ENCODE results near the gene PDE11A.

PDE11A gene

DNA sequence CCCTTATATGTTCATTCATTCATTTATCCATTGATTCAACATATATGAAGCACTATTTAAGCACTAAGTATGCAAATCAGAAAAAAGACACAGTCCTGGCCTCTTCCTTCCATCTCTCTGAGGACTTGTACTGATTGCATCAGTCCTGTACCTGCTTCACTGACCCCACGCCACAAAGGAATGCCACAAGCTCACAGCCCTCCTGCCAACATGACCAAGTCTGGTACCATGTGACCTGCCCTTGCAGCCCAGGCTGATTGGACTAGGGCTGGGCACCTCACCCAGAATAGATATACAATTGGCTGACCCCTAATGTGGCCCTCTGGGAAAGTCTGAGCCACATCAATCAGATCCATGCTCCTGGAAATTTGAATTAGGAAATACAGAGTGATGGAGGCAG lies 483.4 kb downstream of the PDE11A start:
- Histone ChIP-seq H3K4me2 (ENCODE audit: low read depth, low read length, poor library complexity, severe bottlenecking) (no peak overlapping the region), H3F3A (ENCODE audit: insufficient read depth) (no peaks in the 10 kb centered on the region), H3K27me3 (ENCODE audit: low read length) (no peaks in the 10 kb centered on the region), H3K9me3 (ENCODE audit: insufficient read depth, low read length) (no peaks in the 10 kb centered on the region), H3K9me2 (replicated peaks; ENCODE audit: insufficient read depth, low read length) (no peaks in the 10 kb centered on the region), H3K36me3 (ENCODE audit: low read length) (no peaks in the 10 kb centered on the region), H3K79me2 (ENCODE audit: insufficient read depth, low read length) (no peaks in the 10 kb centered on the region), H3K9ac (ENCODE audit: low read length) (no peak overlapping the region), H3K4me3 (ENCODE audit: insufficient read depth, low read length, poor library complexity, severe bottlenecking) (no peak overlapping the region), H3K27ac (ENCODE audit: low read depth, low read length) (no peak overlapping the region), H4K20me1 (ENCODE audit: low read depth, low read length) (no peaks in the 10 kb centered on the region), H2AFZ (ENCODE audit: low read depth, low read length, severe bottlenecking) (no peak overlapping the region)
- TF ChIP-seq, protein P1, sequence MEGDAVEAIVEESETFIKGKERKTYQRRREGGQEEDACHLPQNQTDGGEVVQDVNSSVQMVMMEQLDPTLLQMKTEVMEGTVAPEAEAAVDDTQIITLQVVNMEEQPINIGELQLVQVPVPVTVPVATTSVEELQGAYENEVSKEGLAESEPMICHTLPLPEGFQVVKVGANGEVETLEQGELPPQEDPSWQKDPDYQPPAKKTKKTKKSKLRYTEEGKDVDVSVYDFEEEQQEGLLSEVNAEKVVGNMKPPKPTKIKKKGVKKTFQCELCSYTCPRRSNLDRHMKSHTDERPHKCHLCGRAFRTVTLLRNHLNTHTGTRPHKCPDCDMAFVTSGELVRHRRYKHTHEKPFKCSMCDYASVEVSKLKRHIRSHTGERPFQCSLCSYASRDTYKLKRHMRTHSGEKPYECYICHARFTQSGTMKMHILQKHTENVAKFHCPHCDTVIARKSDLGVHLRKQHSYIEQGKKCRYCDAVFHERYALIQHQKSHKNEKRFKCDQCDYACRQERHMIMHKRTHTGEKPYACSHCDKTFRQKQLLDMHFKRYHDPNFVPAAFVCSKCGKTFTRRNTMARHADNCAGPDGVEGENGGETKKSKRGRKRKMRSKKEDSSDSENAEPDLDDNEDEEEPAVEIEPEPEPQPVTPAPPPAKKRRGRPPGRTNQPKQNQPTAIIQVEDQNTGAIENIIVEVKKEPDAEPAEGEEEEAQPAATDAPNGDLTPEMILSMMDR (IDR thresholded peaks at IDR 0.05; ENCODE audit: insufficient read depth, low read length, poor library complexity, severe bottlenecking) = no peak
- no peak for TF ChIP-seq EZH2phosphoT487 (conservative IDR thresholded peaks at IDR 0.05; ENCODE audit: low read length)

DNA sequence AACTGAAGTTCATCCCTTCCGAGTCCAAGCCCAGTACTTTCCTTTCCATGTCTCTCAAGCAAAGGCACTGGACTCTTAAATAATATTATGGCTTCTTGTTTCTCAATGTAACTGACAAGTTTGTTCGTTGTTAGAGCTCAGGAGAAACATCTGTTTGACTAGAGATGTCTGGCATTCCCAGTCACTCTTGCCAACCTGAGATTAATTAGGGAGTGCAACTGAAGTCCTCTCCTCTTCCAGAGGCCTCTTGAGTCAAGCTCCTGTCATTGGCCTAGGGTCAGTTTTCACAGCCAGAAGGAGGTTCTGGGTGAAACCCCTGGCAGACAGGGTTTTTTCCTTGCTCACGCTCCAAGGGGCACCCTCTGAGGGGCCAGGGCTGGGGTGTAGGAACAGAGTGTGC lies 483.9 kb downstream of the PDE11A start:
- Histone ChIP-seq H3K27ac (ENCODE audit: low read depth, low read length) (no peak overlapping the region), H3K9me2 (replicated peaks; ENCODE audit: insufficient read depth, low read length) (no peaks in the 10 kb centered on the region), H2AFZ (ENCODE audit: low read depth, low read length, severe bottlenecking) (no peak overlapping the region), H3F3A (ENCODE audit: insufficient read depth) (no peaks in the 10 kb centered on the region), H3K4me2 (ENCODE audit: low read depth, low read length, poor library complexity, severe bottlenecking) (no peak overlapping the region), H3K27me3 (ENCODE audit: low read length) (no peaks in the 10 kb centered on the region), H3K9ac (ENCODE audit: low read length) (no peak overlapping the region), H3K9me3 (ENCODE audit: insufficient read depth, low read length) (no peaks in the 10 kb centered on the region), H3K36me3 (ENCODE audit: low read length) (no peaks in the 10 kb centered on the region), H4K20me1 (ENCODE audit: low read depth, low read length) (no peaks in the 10 kb centered on the region), H3K4me3 (ENCODE audit: insufficient read depth, low read length, poor library complexity, severe bottlenecking) (no peak overlapping the region), H3K79me2 (ENCODE audit: insufficient read depth, low read length) (no peaks in the 10 kb centered on the region)
- TF ChIP-seq EZH2phosphoT487 (conservative IDR thresholded peaks at IDR 0.05; ENCODE audit: low read length) = no peak
- TF ChIP-seq, protein P1 (IDR thresholded peaks at IDR 0.05; ENCODE audit: insufficient read depth, low read length, poor library complexity, severe bottlenecking) = no peak

DNA sequence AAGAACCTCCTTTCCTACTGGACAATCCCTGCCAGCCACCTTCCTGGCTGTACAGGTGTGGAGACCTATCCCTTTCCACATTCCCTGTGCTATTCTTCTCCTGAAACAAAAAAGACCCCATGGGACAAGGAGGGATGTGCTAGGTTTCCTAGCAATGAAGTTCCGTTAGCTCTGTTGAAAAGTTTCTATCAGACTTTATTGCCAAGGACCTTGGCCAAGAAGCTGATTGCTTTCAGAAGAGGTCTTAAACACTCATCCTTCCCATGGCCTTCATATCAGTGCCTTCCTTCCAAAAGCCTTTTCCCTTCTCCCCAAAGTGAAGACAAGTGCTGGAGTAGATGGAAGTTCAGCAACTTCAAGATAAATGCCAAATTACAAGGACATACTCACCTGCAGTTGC lies 485.2 kb downstream of the PDE11A start:
- no peak overlapping the region for H3K27ac ChIP-seq (ENCODE audit: low read depth, low read length)
- H4K20me1 ChIP-seq (ENCODE audit: low read depth, low read length) = no peaks in the 10 kb centered on the region
- no peaks in the 10 kb centered on the region for H3F3A ChIP-seq (ENCODE audit: insufficient read depth)
- H3K9me2 ChIP-seq (replicated peaks; ENCODE audit: insufficient read depth, low read length) = no peaks in the 10 kb centered on the region
- no peaks in the 10 kb centered on the region for H3K36me3 ChIP-seq (ENCODE audit: low read length)
- H2AFZ ChIP-seq (ENCODE audit: low read depth, low read length, severe bottlenecking) = no peak overlapping the region
- H3K9ac ChIP-seq (ENCODE audit: low read length) = no peak overlapping the region
- TF ChIP-seq EZH2phosphoT487 (conservative IDR thresholded peaks at IDR 0.05; ENCODE audit: low read length) = no peak
- TF ChIP-seq, protein P1 (IDR thresholded peaks at IDR 0.05; ENCODE audit: insufficient read depth, low read length, poor library complexity, severe bottlenecking) = no peak
- no peak overlapping the region for H3K4me3 ChIP-seq (ENCODE audit: insufficient read depth, low read length, poor library complexity, severe bottlenecking)
- no peak overlapping the region for H3K4me2 ChIP-seq (ENCODE audit: low read depth, low read length, poor library complexity, severe bottlenecking)
- no peaks in the 10 kb centered on the region for H3K79me2 ChIP-seq (ENCODE audit: insufficient read depth, low read length)
- no peaks in the 10 kb centered on the region for H3K9me3 ChIP-seq (ENCODE audit: insufficient read depth, low read length)
- no peaks in the 10 kb centered on the region for H3K27me3 ChIP-seq (ENCODE audit: low read length)

All from SU-DHL-6 (cell line).